ENCODE data around the gene GNG12. TPM values are rescaled to one million over a fixed set of nuclear protein-coding genes. Genes with fewer than 3 reads are reported as not detected.
A peak's percentile ranks its signal among the peaks of the same experiment; 100 is the strongest.

The GNG12 gene
- total and polyA plus RNA-seq, 8 donors, result 7.3 to 39.8 (median 21.1) TPM

DNA sequence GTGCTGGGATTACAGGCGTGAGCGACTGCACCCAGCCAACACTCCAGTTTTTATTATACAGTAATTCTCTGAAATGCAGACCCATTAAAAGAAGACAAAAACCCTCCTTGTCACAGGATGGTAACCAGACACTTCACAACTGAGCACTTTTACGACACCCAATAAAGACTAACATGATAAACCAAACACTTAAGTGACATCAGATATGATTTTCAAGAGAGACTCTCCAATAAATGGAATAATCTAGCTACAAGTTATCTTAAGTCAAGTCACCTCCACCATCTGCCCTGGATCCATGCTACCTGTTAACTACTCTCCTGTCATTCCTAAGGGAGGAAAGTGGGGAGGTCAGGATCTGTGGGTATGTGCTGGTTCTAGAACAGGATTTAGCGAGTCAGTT is 5.6 kb downstream of the GNG12 start:
- intact Hi-C loops (cut with DNase I), result no loop called here
- no peak for FAIRE-seq

DNA sequence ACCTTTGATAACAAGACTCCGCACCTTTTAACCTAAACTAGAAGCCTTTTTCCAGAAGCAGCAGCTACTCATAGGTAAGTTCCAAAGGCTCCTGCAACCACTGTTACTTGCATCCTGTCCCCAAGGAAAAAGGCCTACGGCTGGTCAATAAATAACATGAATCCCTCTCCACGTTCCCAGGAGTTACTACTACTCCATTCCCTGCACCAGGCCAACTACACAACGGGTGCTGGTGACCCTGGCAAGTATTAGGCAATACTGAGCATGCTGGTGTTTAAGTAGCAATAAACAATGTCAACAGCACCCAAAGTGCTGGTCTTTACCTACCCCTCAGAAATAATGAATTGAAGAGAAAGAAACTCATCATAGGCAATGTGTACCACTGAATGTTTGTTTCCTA is 7.7 kb downstream of the GNG12 start:
- H3K4me3 ChIP-seq, result no peak overlapping the region
- H3K27me3 ChIP-seq, result no peaks in the 10 kb centered on the region
- no peak for ATAC-seq
- DNase-seq, result no peak
- peaks cover 0 to 27% (median 16%) of the 10 kb centered on the region in 3 donors for H3K4me1 ChIP-seq
- no peak overlapping the region for H3K27ac ChIP-seq
- 70 to 82% methylated on average over 4 of the region's 4 CpGs for WGBS, 2 donors
- FAIRE-seq, result no peak
- intact Hi-C loops (cut with DNase I), result no loop called here
- H3K9me3 ChIP-seq, result no peaks in the 10 kb centered on the region
- TF ChIP-seq, protein P1, sequence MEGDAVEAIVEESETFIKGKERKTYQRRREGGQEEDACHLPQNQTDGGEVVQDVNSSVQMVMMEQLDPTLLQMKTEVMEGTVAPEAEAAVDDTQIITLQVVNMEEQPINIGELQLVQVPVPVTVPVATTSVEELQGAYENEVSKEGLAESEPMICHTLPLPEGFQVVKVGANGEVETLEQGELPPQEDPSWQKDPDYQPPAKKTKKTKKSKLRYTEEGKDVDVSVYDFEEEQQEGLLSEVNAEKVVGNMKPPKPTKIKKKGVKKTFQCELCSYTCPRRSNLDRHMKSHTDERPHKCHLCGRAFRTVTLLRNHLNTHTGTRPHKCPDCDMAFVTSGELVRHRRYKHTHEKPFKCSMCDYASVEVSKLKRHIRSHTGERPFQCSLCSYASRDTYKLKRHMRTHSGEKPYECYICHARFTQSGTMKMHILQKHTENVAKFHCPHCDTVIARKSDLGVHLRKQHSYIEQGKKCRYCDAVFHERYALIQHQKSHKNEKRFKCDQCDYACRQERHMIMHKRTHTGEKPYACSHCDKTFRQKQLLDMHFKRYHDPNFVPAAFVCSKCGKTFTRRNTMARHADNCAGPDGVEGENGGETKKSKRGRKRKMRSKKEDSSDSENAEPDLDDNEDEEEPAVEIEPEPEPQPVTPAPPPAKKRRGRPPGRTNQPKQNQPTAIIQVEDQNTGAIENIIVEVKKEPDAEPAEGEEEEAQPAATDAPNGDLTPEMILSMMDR (IDR thresholded peaks at IDR 0.05), result no peak
- H3K36me3 ChIP-seq, result no peaks in the 10 kb centered on the region

More for the DNA sequence above, 5.6 kb downstream of the GNG12 start:
- Histone ChIP-seq H3K9me3 (no peaks in the 10 kb centered on the region), H3K36me3 (no peaks in the 10 kb centered on the region), H3K4me1 (peaks cover 0 to 32% (median 20%) of the 10 kb centered on the region in 3 donors), H3K4me3 (no peak overlapping the region), H3K27ac (no peak overlapping the region), H3K27me3 (no peaks in the 10 kb centered on the region)
- TF ChIP-seq, protein P1 (IDR thresholded peaks at IDR 0.05), result no peak
- ATAC-seq, result no peak
- no peak for DNase-seq
- 96 to 98% methylated on average over 4 of the region's 4 CpGs for WGBS, 2 donors

DNA sequence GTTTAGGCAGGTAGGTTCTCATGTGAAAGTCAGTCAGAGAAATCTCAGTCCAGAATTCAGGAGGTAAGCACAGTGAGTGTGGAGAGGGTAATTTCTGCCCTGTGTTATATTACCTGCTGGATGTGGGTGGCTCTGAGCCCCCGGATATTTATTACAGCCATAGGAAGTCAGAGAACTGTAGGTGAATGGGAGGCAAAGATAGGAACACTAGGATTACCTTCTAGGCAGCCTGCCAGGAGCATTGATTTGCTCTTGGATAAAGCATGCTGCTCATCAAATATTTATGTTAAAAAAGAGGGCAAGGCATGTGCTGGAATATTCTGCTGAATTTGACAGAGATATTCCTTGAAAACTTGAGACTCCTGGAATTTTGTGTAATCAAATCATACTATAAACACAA is 8.5 kb downstream of the GNG12 start:
- DNase-seq, result no peak
- intact Hi-C loops (cut with DNase I), result no loop called here
- Histone ChIP-seq H3K27ac (no peak overlapping the region), H3K4me3 (no peak overlapping the region), H3K4me1 (peaks cover 0 to 21% (median 9%) of the 10 kb centered on the region in 3 donors), H3K27me3 (no peaks in the 10 kb centered on the region), H3K9me3 (no peaks in the 10 kb centered on the region), H3K36me3 (no peaks in the 10 kb centered on the region)
- FAIRE-seq, result no peak
- WGBS, 2 donors, result 44 to 59% methylated on average over 1 of the region's 1 CpG
- ATAC-seq, result peak in 1 of 4 donors; percentile 15
- TF ChIP-seq, protein P1 (IDR thresholded peaks at IDR 0.05), result no peak

DNA sequence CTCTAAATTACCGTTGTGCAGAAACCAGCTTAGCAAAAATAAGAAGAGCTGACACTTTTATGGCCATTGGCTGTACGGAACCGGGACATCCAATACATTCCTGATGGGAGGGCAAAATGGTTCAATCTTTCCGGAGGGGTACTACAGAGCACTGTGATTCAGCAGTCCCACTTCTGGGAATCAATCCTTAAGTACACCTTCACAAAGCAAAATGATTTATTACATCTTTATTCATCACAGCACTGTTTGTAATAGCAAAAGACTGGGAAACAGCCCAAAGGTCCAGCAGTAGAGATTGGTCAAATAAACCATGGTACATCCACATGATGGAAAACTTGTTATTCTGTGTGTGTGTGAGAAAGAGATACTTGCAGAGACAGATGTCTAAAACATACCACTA is 9.7 kb downstream of the GNG12 start:
- peak in 2 of 4 donors; percentile 38 to 39 for ATAC-seq
- H3K4me3 ChIP-seq, result no peak overlapping the region
- no peak for FAIRE-seq
- peaks cover 0 to 24% (median 9%) of the 10 kb centered on the region in 3 donors for H3K4me1 ChIP-seq
- TF ChIP-seq, protein P1 (IDR thresholded peaks at IDR 0.05), result no peak
- H3K9me3 ChIP-seq, result no peaks in the 10 kb centered on the region
- no peaks in the 10 kb centered on the region for H3K36me3 ChIP-seq
- DNase-seq, result no peak
- H3K27ac ChIP-seq, result no peak overlapping the region
- intact Hi-C loops (cut with DNase I), result no loop called here
- H3K27me3 ChIP-seq, result no peaks in the 10 kb centered on the region
- 70 to 77% methylated on average over 4 of the region's 4 CpGs for WGBS, 2 donors

DNA sequence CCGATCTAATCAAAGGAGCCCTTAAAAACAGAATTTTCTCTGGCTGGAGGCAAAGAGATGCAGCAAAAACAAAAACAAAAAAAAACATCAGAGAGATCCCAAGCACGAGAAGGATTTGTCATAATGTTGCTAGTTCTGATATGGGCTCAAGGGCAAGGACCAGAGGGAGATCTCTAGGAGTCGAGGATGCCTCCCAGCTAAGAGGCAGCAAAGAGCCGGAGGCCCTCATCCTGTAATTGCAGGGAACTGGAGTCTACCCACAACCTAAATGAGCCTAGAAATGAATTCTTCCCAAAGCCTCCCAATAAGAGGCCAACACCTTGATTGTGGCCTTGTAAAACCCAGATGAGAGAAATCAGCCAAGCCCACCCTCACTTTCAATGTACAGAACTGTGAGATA is 12.0 kb downstream of the GNG12 start:
- DNase-seq (no peak), FAIRE-seq (no peak), ATAC-seq (no peak)
- H3K27ac ChIP-seq, result no peak overlapping the region
- no peak overlapping the region for H3K4me3 ChIP-seq
- peaks cover 0 to 24% (median 9%) of the 10 kb centered on the region in 3 donors for H3K4me1 ChIP-seq
- intact Hi-C loops (cut with DNase I), result no loop called here
- H3K9me3 ChIP-seq, result no peaks in the 10 kb centered on the region
- H3K36me3 ChIP-seq, result no peaks in the 10 kb centered on the region
- 75 to 79% methylated on average over 4 of the region's 4 CpGs for WGBS, 2 donors
- TF ChIP-seq, protein P1 (IDR thresholded peaks at IDR 0.05), result no peak
- H3K27me3 ChIP-seq, result no peaks in the 10 kb centered on the region

All from pancreas (tissue), 10 donors.